PFSK-1 (cell line): ENCODE results near the gene CERS6.

Experiments
- FOXP2 ChIP-seq: optimal IDR thresholded peaks from 2 replicates; pipeline ENCODE3; 2011; ENCODE audit warnings: borderline replicate concordance, control low read depth, inconsistent platforms; ENCODE audit not compliant: insufficient read depth; ENCODE audit errors: extremely low read length, extremely low read depth
- POLR2AphosphoS5 ChIP-seq: IDR thresholded peaks from 2 replicates; pipeline ENCODE4 v1.6.1; 2012; ENCODE audit warnings: low read depth, mild to moderate bottlenecking, control low read depth, low read length, moderate library complexity
- REST ChIP-seq, 2 experiments: IDR thresholded peaks; 2 replicates each; pipeline versions ENCODE4 v1.6.1 to v1.8.0; 2011 to 2012; ENCODE audit warnings: low read depth in 2 of 2, low read length in 2 of 2, control low read depth in 1 of 2, inconsistent platforms in 1 of 2, mild to moderate bottlenecking in 1 of 2, moderate library complexity in 1 of 2; ENCODE audit not compliant: insufficient read depth in 1 of 2
- SIN3A ChIP-seq: IDR thresholded peaks from 2 replicates; pipeline ENCODE4 v1.6.1; 2012; ENCODE audit warnings: mild to moderate bottlenecking, low read length, moderate library complexity, borderline replicate concordance; ENCODE audit not compliant: insufficient read depth
- TAF1 ChIP-seq: IDR thresholded peaks from 2 replicates; pipeline ENCODE4 v1.6.1; 2012; ENCODE audit warnings: low read length, control low read depth, borderline replicate concordance; ENCODE audit not compliant: insufficient read depth

GRCh38 chr2:168565512-168565911 lies 109.4 kb downstream of the CERS6 start:
- no peak for TF ChIP-seq FOXP2
- TF ChIP-seq SIN3A = no peak
- TF ChIP-seq POLR2AphosphoS5 = no peak
- TF ChIP-seq TAF1 = no peak
- TF ChIP-seq REST (IDR thresholded peaks at IDR 0.05; ENCODE audit: insufficient read depth in 1 of 2, low read depth in 2 of 2, low read length in 2 of 2) = no peak
